Mesendoderm (in vitro differentiated cells): Measurements from ENCODE around the gene CASKIN1.

ENCODE experiments used
- DNase-seq: peaks from one replicate; pipeline ENCODE4 v3.0.0; 2013
- H2AK5ac ChIP-seq: 2 replicates; pipeline ENCODE4 v1.6.1; 2013; ENCODE audit warnings: low read length, inconsistent platforms
- H2BK120ac ChIP-seq: 2 replicates; pipeline ENCODE4 v1.6.1; 2013; ENCODE audit warnings: low read depth, mild to moderate bottlenecking, low read length, moderate library complexity, mixed read lengths
- H2BK15ac ChIP-seq: replicated peaks from 2 replicates; pipeline ENCODE4 v1.6.1; 2013; ENCODE audit warnings: low read depth, mild to moderate bottlenecking, moderate library complexity
- H2BK5ac ChIP-seq: 2 replicates; pipeline ENCODE4 v1.6.1; 2013; ENCODE audit warnings: low read length, inconsistent platforms
- H3K18ac ChIP-seq: 2 replicates; pipeline ENCODE4 v1.6.1; 2013; ENCODE audit warnings: mild to moderate bottlenecking, low read length, mixed read lengths
- H3K23ac ChIP-seq: one replicate; pipeline ENCODE4 v1.6.1; 2013; ENCODE audit warnings: low read length
- H3K27ac ChIP-seq: 2 replicates; pipeline ENCODE4 v1.5.1; 2013; ENCODE audit warnings: low read depth, mild to moderate bottlenecking, inconsistent platforms, low read length, moderate library complexity
- H3K27me3 ChIP-seq: 2 replicates; pipeline ENCODE4 v1.6.1; 2013; ENCODE audit warnings: low read length, control low read depth, mild to moderate bottlenecking, inconsistent platforms; ENCODE audit not compliant: insufficient read depth, poor library complexity
- H3K36me3 ChIP-seq: 2 replicates; pipeline ENCODE4 v1.6.1; 2013; ENCODE audit warnings: low read length, inconsistent platforms; ENCODE audit not compliant: control insufficient read depth, insufficient read depth
- H3K4ac ChIP-seq: one replicate; pipeline ENCODE4 v1.6.1; 2013; ENCODE audit warnings: low read depth, mild to moderate bottlenecking, low read length, moderate library complexity
- H3K4me1 ChIP-seq: 2 replicates; pipeline ENCODE4 v1.6.1; 2013; ENCODE audit warnings: low read depth, low read length, inconsistent platforms; ENCODE audit not compliant: control insufficient read depth
- H3K4me2 ChIP-seq: 2 replicates; pipeline ENCODE4 v1.6.1; 2013; ENCODE audit warnings: low read length
- H3K4me3 ChIP-seq: 2 replicates; pipeline ENCODE4 v1.5.1; 2013; ENCODE audit warnings: mild to moderate bottlenecking, low read length
- H3K56ac ChIP-seq: one replicate; pipeline ENCODE4 v1.6.1; 2013; ENCODE audit warnings: low read length
- H3K79me1 ChIP-seq: 2 replicates; pipeline ENCODE4 v1.6.1; 2013; ENCODE audit warnings: low read length, inconsistent platforms
- H3K79me2 ChIP-seq: 2 replicates; pipeline ENCODE4 v1.6.1; 2013; ENCODE audit warnings: mild to moderate bottlenecking, low read length; ENCODE audit not compliant: control insufficient read depth, insufficient read depth
- H3K9ac ChIP-seq: 2 replicates; pipeline ENCODE4 v1.6.1; 2013; ENCODE audit warnings: low read length, inconsistent platforms
- H4K5ac ChIP-seq: one replicate; pipeline ENCODE4 v1.6.1; 2013; ENCODE audit warnings: low read length
- H4K8ac ChIP-seq: one replicate; pipeline ENCODE4 v1.6.1; 2013; ENCODE audit warnings: low read depth, mild to moderate bottlenecking, control low read depth, low read length, moderate library complexity
- WGBS: extraction: QIAGEN DNeasy Blood & Tissue Kit; methylation state at CpG from one replicate; pipeline ENCODE4 v1.1.7; 2013; ENCODE audit warnings: low lambda C conversion rate, missing lambda C conversion rate; ENCODE audit not compliant: insufficient coverage; ENCODE audit errors: extremely low coverage; 5-methylcytosine and 5-hydroxymethylcytosine counted together

The CASKIN1 gene

DNA sequence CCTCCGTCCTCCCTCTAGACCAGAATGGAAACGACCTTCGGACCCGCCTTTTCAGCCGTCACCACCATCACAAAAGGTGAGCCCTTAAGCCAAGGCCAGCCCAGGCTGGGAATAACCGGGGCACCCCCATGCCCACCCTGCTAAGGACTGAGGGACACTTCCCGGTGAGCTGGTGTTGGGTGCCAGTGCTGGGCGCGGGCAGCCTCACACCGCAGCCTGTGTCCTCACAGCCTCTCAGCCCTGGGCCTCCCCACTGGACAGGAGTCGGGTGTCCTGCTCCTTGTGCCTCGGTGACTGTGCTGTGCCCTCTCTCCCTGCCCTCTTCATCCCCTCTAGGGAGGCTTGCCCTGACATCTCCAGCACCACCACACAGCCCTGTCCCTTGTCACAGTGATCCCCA, 30.5 kb downstream of the CASKIN1 start:
- Histone ChIP-seq H3K9ac (no peak overlapping the region), H4K5ac (no peak overlapping the region), H3K79me2 (peaks cover 28% of the 10 kb centered on the region), H2BK120ac (no peak overlapping the region), H3K23ac (no peak overlapping the region), H3K18ac (no peak overlapping the region), H3K56ac (no peak overlapping the region), H3K27ac (no peak overlapping the region), H3K4me3 (no peak overlapping the region), H2BK5ac (no peak overlapping the region), H3K27me3 (no peaks in the 10 kb centered on the region), H2BK15ac (no peak overlapping the region), H4K8ac (no peak overlapping the region), H3K36me3 (peaks cover 9% of the 10 kb centered on the region), H3K79me1 (peaks cover 10% of the 10 kb centered on the region), H3K4ac (no peak overlapping the region), H3K4me2 (no peak overlapping the region), H3K4me1 (no peaks in the 10 kb centered on the region), H2AK5ac (no peak overlapping the region)
- DNase-seq: no peak
- no CpG with 5 or more reads among the region's 12 CpGs for WGBS

DNA sequence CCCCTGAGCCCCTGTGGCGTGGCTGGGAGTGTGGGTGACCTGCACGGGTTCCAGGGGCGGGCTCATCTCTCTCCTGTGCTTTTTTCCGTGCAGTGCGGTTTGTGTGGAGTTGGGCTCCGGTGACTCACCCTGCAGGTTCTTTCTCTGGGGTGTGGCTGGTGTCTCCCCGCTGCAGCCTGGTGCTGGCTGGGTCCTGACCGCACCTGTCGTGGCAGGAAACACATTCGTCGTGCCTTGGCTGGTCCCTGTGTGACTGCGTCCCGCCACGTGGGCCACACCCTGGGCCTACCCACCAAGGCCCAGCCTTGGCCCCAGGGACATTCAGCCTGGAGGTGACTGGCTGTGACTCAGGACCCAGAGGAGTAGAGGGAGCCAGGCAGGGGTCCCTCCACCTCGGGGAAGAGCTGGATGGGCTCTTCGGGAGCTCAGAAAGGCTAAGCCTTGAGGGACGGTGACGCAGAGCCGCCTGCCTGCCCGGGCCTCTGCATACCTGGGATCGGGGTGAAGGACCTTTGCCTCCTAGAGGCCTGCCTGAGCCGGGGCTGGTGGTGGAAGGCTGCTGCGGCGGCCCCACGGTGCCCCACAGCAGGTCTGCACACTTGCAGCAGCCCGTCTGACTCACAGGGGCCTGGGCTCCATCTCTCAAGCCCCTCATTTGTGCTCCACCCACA, 33.1 kb downstream of the CASKIN1 start:
- H3K36me3 ChIP-seq: peaks cover 9% of the 10 kb centered on the region
- no peak overlapping the region for H3K9ac ChIP-seq
- no peak overlapping the region for H2BK120ac ChIP-seq
- no peaks in the 10 kb centered on the region for H3K27me3 ChIP-seq
- no peak overlapping the region for H2BK5ac ChIP-seq
- no peaks in the 10 kb centered on the region for H3K4me1 ChIP-seq
- no peak overlapping the region for H2BK15ac ChIP-seq
- H3K56ac ChIP-seq: no peak overlapping the region
- WGBS: no CpG with 5 or more reads among the region's 26 CpGs
- no peak overlapping the region for H3K27ac ChIP-seq
- H3K79me1 ChIP-seq: peaks cover 12% of the 10 kb centered on the region
- no peak overlapping the region for H2AK5ac ChIP-seq
- no peak overlapping the region for H3K4ac ChIP-seq
- no peak for DNase-seq
- no peak overlapping the region for H4K8ac ChIP-seq
- H3K4me3 ChIP-seq: no peak overlapping the region
- no peak overlapping the region for H3K18ac ChIP-seq
- H4K5ac ChIP-seq: no peak overlapping the region
- no peak overlapping the region for H3K4me2 ChIP-seq
- H3K79me2 ChIP-seq: peaks cover 52% of the 10 kb centered on the region
- H3K23ac ChIP-seq: no peak overlapping the region

DNA sequence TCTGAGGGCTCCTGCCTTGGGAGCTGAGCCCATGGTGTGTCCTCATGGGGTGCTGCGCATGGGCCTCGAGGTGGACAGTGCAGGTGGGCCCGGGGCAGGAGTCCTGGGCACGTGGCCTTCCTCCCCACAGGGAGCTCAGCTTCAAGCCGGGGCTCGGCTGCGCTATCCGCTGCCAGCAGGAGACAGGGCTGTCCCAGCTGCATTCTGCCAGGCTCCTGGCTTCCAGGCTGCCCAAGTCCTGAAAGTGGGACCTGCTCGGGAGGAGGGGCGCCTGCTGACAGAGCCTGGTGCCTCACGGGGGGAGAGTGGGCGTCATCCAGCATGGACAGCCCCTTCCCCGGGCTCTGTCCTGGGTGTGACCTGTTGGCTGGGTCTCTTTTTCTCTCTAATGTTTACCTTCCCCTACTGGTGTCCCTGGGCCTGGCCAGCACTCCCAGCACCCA, 33.7 kb downstream of the CASKIN1 start:
- Histone ChIP-seq H3K27me3 (no peaks in the 10 kb centered on the region), H2BK120ac (no peak overlapping the region), H3K4ac (no peak overlapping the region), H2BK5ac (no peak overlapping the region), H3K4me1 (no peaks in the 10 kb centered on the region), H3K27ac (no peak overlapping the region), H3K23ac (no peak overlapping the region), H3K79me2 (peaks cover 58% of the 10 kb centered on the region), H3K9ac (no peak overlapping the region), H3K56ac (no peak overlapping the region), H3K4me2 (no peak overlapping the region), H4K5ac (no peak overlapping the region), H3K79me1 (peaks cover 16% of the 10 kb centered on the region), H4K8ac (no peak overlapping the region), H3K18ac (no peak overlapping the region), H3K4me3 (no peak overlapping the region), H2AK5ac (no peak overlapping the region), H3K36me3 (peaks cover 9% of the 10 kb centered on the region), H2BK15ac (no peak overlapping the region)
- no peak for DNase-seq
- WGBS: no CpG with 5 or more reads among the region's 13 CpGs

DNA sequence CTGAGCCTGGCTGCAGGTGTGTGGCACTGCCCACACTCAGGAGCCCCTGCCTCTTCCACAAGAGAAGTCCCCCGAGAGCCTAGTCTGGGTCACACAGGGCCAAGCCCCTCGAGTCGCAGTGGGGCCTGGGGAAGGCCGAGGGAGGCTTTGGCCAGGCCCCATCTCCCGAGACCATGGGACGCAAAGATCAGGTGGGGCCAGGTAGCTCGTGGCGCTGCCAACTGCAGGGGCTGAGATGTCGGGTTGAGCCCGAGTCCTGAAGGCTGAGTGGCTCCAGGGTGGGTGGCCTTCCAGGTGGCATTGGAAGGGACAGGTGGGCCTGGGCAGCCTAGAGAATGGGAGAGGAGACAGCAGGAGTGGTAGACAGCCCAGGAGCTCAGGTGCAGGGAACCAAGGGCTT, 34.5 kb downstream of the CASKIN1 start:
- Histone ChIP-seq H3K27ac (no peak overlapping the region), H3K4me1 (no peaks in the 10 kb centered on the region), H3K79me2 (peaks cover 66% of the 10 kb centered on the region), H4K8ac (no peak overlapping the region), H3K27me3 (no peaks in the 10 kb centered on the region), H3K36me3 (peaks cover 8% of the 10 kb centered on the region), H2AK5ac (no peak overlapping the region), H3K23ac (no peak overlapping the region), H3K79me1 (peaks cover 15% of the 10 kb centered on the region), H3K56ac (peak overlapping the region; percentile 25), H3K18ac (no peak overlapping the region), H3K4ac (no peak overlapping the region), H2BK15ac (no peak overlapping the region), H3K4me2 (no peak overlapping the region), H2BK5ac (no peak overlapping the region), H3K9ac (no peak overlapping the region), H2BK120ac (no peak overlapping the region), H3K4me3 (no peak overlapping the region), H4K5ac (no peak overlapping the region)
- WGBS: no CpG with 5 or more reads among the region's 10 CpGs
- DNase-seq: no peak

DNA sequence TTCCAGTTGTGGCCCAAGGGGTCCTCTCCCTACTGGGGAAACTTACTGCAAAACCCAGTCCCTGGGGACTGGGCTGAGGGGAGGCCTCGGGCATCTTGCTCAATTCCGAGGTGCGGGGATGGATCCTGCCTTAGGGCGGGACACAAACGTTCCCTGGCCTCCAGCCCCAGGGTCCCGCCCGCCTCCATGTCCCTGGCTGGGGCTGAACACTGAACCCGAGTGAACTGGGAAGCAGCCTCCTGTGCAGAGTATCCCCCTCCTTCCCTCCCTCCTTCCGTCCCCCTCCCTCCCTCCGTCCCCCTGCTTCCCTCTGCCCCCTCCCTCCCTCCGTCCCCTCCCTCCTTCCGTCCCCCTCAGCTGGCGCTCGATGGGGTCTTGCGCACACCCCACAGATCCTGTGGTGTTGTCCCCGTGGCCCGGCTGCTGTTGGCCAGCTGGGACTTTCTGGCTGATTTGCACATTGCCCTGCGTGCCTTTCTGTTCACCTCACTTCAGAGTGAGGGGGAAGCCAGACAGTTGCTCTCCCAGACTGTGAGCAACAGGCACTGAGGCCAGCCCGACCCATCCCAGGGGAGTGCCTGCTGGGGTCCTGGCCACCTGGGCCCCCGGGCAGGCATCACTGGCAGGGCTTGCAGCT, 35.4 kb downstream of the CASKIN1 start:
- Histone ChIP-seq H3K56ac (peak overlapping the region; percentile 34), H3K27ac (no peak overlapping the region), H3K4me1 (no peaks in the 10 kb centered on the region), H3K18ac (no peak overlapping the region), H3K4me3 (no peak overlapping the region), H3K23ac (no peak overlapping the region), H3K4ac (no peak overlapping the region), H3K9ac (no peak overlapping the region), H3K4me2 (no peak overlapping the region), H2AK5ac (no peak overlapping the region), H2BK120ac (no peak overlapping the region), H3K36me3 (peaks cover 8% of the 10 kb centered on the region), H2BK5ac (no peak overlapping the region), H3K27me3 (no peaks in the 10 kb centered on the region), H3K79me2 (peaks cover 75% of the 10 kb centered on the region), H2BK15ac (no peak overlapping the region), H3K79me1 (peaks cover 14% of the 10 kb centered on the region), H4K5ac (no peak overlapping the region), H4K8ac (no peak overlapping the region)
- DNase-seq: no peak
- no CpG with 5 or more reads among the region's 20 CpGs for WGBS
